CD4-positive, alpha-beta T cell (primary cell): ENCODE measurements around the gene ZNF576. TPM values are rescaled to one million over a fixed set of nuclear protein-coding genes. Genes with fewer than 3 reads are reported as not detected.

Experiments
- ATAC-seq: fragments of 200-7000 bp; cut with Tn5 transposase; one replicate; pipeline ENCODE4 v1.10.0; 2022; ENCODE audit warnings: mild to moderate bottlenecking; ENCODE audit not compliant: poor library complexity
- CTCF ChIA-PET: fragments of 350-600 bp; sonication (Branson Sonifier 250); formaldehyde crosslinking; loops from one replicate; lab custom pipeline; 2021; ENCODE audit warnings: antibody characterized with exemption, inconsistent platforms; lab: Charles Lee
- POLR2A ChIA-PET: fragments of 350-600 bp; sonication (Branson Sonifier 250); formaldehyde crosslinking; loops from one replicate; lab custom pipeline; 2021; ENCODE audit warnings: antibody characterized with exemption, inconsistent platforms; lab: Charles Lee
- DNase-seq, 14 experiments: peaks; one replicate each; pipeline ENCODE4 v3.0.0-alpha.2; 2013 to 2020; ENCODE audit warnings: mixed read lengths in 2 of 14
- H3K27ac ChIP-seq, 2 donors: one replicate each; pipeline versions ENCODE4 v1.5.1 to v1.7.0; 2013; ENCODE audit warnings: low read length in 2 of 2, low read depth in 1 of 2, mild to moderate bottlenecking in 1 of 2
- H3K27me3 ChIP-seq, 2 experiments: 1 replicate in 1 of 2; 2 replicates in 1 of 2; pipeline versions ENCODE4 v1.6.1 to v1.7.0; 2013; ENCODE audit warnings: low read length in 2 of 2, control low read depth in 1 of 2, mild to moderate bottlenecking in 1 of 2, moderate library complexity in 1 of 2; ENCODE audit not compliant: insufficient read depth in 2 of 2, control insufficient read depth in 1 of 2
- H3K36me3 ChIP-seq: one replicate; pipeline ENCODE4 v1.6.1; 2013; ENCODE audit warnings: low read length, control low read depth; ENCODE audit not compliant: insufficient read depth
- H3K4me1 ChIP-seq: one replicate; pipeline ENCODE4 v1.6.1; 2013; ENCODE audit warnings: low read length, control low read depth; ENCODE audit not compliant: insufficient read depth
- H3K4me3 ChIP-seq: one replicate; pipeline ENCODE4 v1.5.1; 2013; ENCODE audit warnings: mild to moderate bottlenecking, low read length, moderate library complexity
- H3K9me3 ChIP-seq, 2 experiments: 1 replicate in 1 of 2; 2 replicates in 1 of 2; pipeline versions ENCODE4 v1.6.1 to v1.7.0; 2013; ENCODE audit warnings: low read length in 2 of 2, mild to moderate bottlenecking in 2 of 2, control low read depth in 1 of 2, moderate library complexity in 1 of 2; ENCODE audit not compliant: control insufficient read depth in 1 of 2, insufficient read depth in 1 of 2
- H3K27ac Mint-ChIP-seq: one replicate; pipeline ENCODE4 v1.8.0; 2020; ENCODE audit warnings: mixed read lengths
- H3K27me3 Mint-ChIP-seq: one replicate; pipeline ENCODE4 v1.8.0; 2021; ENCODE audit warnings: mixed read lengths
- H3K36me3 Mint-ChIP-seq: one replicate; pipeline ENCODE4 v1.8.0; 2021; ENCODE audit warnings: low read depth, mixed read lengths
- H3K4me1 Mint-ChIP-seq: one replicate; pipeline ENCODE4 v1.8.0; 2021; ENCODE audit warnings: low read depth, mixed read lengths
- H3K4me3 Mint-ChIP-seq: one replicate; pipeline ENCODE4 v1.8.0; 2020; ENCODE audit warnings: mild to moderate bottlenecking, mixed read lengths
- H3K9me3 Mint-ChIP-seq: one replicate; pipeline ENCODE4 v1.8.0; 2020; ENCODE audit warnings: mixed read lengths
- intact Hi-C, 2 experiments: fragments of 100-400 bp; cut with DNase I in 1 of 2; cut with micrococcal nuclease in 1 of 2; formaldehyde crosslinking; loops; one replicate each; pipeline versions ENCODE4 v1.15.1 to v1.9.0; 2023 to 2025; cut with DNase I, micrococcal nuclease
- total RNA-seq, 174 experiments: library from RNA in 2 of 174; stranded (reverse) in 2 of 174; gene quantifications; one replicate each; pipeline ENCODE4 v1.2.3 and lab custom pipeline; 2021 to 2026
- TF ChIP-seq, protein P1 (sequence below): fragments of 200-600 bp; IDR thresholded peaks from one replicate; pipeline ENCODE4 v1.8.0; 2022; ENCODE audit warnings: antibody characterized with exemption, mild to moderate bottlenecking

Gene ZNF576
- total RNA-seq, 2 experiments from 2014 or later: 4.1 to 4.8 TPM

DNA sequence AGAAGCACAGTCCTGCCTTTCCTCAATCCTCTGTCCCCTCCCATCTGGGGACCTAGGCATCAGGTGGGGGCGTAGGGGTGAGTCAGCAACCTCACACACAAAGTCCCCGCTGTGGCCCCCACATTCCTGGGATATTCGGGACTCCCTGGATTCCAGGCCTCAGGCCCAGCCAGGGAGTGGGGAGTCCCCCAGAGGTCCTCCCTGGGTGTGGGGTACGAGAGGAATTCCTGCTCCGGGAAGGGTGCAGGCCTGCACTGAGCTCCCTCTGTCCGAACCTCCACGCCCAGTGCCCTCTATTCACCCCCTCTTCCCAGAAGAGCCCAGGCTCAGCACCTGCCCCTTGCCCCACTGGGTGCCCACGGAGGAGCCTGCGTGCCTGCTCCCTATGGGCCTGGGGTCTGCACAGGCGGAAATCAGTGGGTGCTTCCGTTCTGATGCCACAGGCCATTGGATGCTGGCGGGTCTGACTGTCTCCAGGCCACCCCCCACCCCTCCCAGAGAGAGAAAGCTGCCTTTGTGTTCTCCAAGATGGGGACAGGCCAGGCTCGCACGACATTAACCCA is 39.8 kb downstream of the ZNF576 start:
- DNase-seq: no peak

DNA sequence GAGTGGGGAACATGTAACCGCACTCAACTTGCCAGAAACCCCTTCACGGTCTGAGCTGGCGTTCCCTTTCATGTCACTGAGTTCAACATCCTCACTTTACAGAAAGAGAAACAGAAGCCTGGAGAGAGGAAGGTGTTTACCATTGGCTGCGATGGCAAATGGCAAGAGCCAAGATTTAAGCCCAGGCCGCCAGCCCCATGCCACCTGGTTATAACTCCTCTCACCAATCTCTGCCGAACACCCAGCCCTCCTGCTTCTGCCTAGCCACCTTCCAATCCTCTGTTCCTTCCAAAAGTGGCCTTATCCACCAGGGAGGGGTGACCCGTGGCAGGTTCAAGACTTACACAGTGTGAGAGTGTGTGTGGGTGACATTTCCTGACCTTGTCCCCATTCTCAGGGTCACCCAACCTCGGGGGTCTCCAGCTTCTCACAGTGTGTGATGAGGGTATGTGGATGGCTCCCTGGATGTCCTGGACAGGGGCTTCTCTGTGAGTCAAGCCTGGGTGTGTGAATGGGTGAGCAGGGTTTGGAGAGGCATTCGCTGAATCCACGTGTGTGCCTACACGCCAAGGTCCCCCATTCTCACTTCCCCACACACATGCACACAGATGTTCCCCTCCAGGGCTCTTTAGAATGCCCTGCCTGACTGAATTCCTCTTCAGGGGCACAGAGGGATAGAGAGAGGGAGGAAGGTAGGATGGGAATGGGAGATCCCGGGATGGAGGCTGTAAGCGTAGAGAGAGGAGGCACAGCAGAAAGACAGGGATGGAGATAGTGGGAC is 42.0 kb downstream of the ZNF576 start:
- intact Hi-C loops: loop anchor here in 1 of 2 experiments (2.0 kb wide), 1 partner anchor 30 kb away; no protein-coding TSS in a partner anchor
- Mint-ChIP-seq H3K9me3 (no peaks in the 10 kb centered on the region), H3K36me3 (no peaks in the 10 kb centered on the region), H3K4me1 (peaks cover 13% of the 10 kb centered on the region), H3K27ac (no peak overlapping the region), H3K27me3 (peaks cover 33% of the 10 kb centered on the region), H3K4me3 (peak overlapping the region; percentile 85)
- CTCF ChIA-PET: no interaction called here
- no peak for ATAC-seq
- TF ChIP-seq, protein P1, sequence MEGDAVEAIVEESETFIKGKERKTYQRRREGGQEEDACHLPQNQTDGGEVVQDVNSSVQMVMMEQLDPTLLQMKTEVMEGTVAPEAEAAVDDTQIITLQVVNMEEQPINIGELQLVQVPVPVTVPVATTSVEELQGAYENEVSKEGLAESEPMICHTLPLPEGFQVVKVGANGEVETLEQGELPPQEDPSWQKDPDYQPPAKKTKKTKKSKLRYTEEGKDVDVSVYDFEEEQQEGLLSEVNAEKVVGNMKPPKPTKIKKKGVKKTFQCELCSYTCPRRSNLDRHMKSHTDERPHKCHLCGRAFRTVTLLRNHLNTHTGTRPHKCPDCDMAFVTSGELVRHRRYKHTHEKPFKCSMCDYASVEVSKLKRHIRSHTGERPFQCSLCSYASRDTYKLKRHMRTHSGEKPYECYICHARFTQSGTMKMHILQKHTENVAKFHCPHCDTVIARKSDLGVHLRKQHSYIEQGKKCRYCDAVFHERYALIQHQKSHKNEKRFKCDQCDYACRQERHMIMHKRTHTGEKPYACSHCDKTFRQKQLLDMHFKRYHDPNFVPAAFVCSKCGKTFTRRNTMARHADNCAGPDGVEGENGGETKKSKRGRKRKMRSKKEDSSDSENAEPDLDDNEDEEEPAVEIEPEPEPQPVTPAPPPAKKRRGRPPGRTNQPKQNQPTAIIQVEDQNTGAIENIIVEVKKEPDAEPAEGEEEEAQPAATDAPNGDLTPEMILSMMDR: no peak
- Histone ChIP-seq H3K27me3 (peaks cover 11 to 27% of the 10 kb centered on the region in 2 experiments), H3K9me3 (peaks cover 0 to 4% of the 10 kb centered on the region in 2 experiments), H3K4me1 (peaks cover 18% of the 10 kb centered on the region), H3K27ac (no peak overlapping the region), H3K36me3 (no peaks in the 10 kb centered on the region), H3K4me3 (no peak overlapping the region)
- peak in 1 of 14 experiments; percentile 28 for DNase-seq
- POLR2A ChIA-PET: interaction anchor here (1.0 kb wide), 1 partner anchor 30 kb away, joined by 3 read pairs; no protein-coding TSS in a partner anchor

More for the DNA sequence above, 39.8 kb downstream of the ZNF576 start:
- H3K27me3 Mint-ChIP-seq: peaks cover 38% of the 10 kb centered on the region
- CTCF ChIA-PET: no interaction called here
- H3K36me3 Mint-ChIP-seq: no peaks in the 10 kb centered on the region
- no peak overlapping the region for H3K27ac ChIP-seq
- H3K9me3 Mint-ChIP-seq: no peaks in the 10 kb centered on the region
- peaks cover 0 to 4% of the 10 kb centered on the region in 2 experiments for H3K9me3 ChIP-seq
- POLR2A ChIA-PET: no interaction called here
- H3K4me3 ChIP-seq: no peak overlapping the region
- H3K4me3 Mint-ChIP-seq: no peak overlapping the region
- no peak overlapping the region for H3K27ac Mint-ChIP-seq
- H3K4me1 Mint-ChIP-seq: peaks cover 13% of the 10 kb centered on the region
- peaks cover 18% of the 10 kb centered on the region for H3K4me1 ChIP-seq
- TF ChIP-seq, protein P1: no peak
- intact Hi-C loops: no loop called here
- no peak for ATAC-seq
- peaks cover 11 to 27% of the 10 kb centered on the region in 2 experiments for H3K27me3 ChIP-seq
- H3K36me3 ChIP-seq: no peaks in the 10 kb centered on the region

DNA sequence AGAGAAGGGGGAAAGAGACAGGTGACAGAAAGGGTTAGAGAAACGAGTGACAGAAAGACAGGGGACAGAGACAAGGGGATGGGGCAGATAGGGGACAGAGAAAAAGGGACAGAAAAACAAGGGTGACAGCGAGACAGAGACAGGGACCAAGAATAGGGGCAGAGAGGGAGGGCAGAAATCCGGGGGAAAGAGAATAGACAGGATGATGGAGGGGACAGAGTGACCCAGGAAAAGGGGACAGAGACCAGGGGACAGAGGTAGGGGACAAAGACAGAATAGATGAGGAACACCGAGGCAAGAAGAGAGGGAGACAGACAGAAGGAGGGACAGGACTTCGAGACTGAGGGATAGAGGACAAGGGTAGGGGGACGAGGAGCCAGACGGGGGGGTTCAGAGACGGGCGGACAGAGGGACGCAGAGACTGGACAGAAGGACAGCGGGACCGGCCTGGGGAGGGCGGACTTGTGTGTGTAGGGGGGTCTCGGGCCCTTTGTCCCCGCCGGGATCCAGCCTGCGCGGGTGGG is 42.7 kb downstream of the ZNF576 start:
- Mint-ChIP-seq H3K4me3 (peak overlapping the region; percentile 85), H3K36me3 (no peaks in the 10 kb centered on the region), H3K27me3 (peaks cover 33% of the 10 kb centered on the region), H3K9me3 (no peaks in the 10 kb centered on the region), H3K27ac (no peak overlapping the region), H3K4me1 (peaks cover 13% of the 10 kb centered on the region)
- CTCF ChIA-PET: no interaction called here
- TF ChIP-seq, protein P1: no peak
- H3K27ac ChIP-seq: no peak overlapping the region
- no peaks in the 10 kb centered on the region for H3K36me3 ChIP-seq
- POLR2A ChIA-PET: interaction anchor here (1.4 kb wide), 1 partner anchor 76 kb away, joined by 4 read pairs; no protein-coding TSS in a partner anchor
- peaks cover 18% of the 10 kb centered on the region for H3K4me1 ChIP-seq
- DNase-seq (peak in 1 of 14 experiments; percentile 41), ATAC-seq (no peak)
- peaks cover 8 to 27% of the 10 kb centered on the region in 2 experiments for H3K27me3 ChIP-seq
- intact Hi-C loops: loop anchor here in 1 of 2 experiments (2.0 kb wide), 1 partner anchor 30 kb away; no protein-coding TSS in a partner anchor
- peaks cover 0 to 4% of the 10 kb centered on the region in 2 experiments for H3K9me3 ChIP-seq
- H3K4me3 ChIP-seq: no peak overlapping the region
